Endothelial cell (in vitro differentiated cells): ENCODE data around the gene DPP9. TPM values are rescaled to one million over a fixed set of nuclear protein-coding genes. Genes with fewer than 3 reads are reported as not detected.

Experiments used
- DNase-seq: peaks from one replicate; pipeline ENCODE4 v3.0.0; 2021; ENCODE audit warnings: low spot score
- H3K27ac Mint-ChIP-seq: one replicate; pipeline ENCODE4 v1.8.0; 2021; ENCODE audit warnings: mixed read lengths, inconsistent platforms; ENCODE audit not compliant: unreplicated experiment
- H3K27me3 Mint-ChIP-seq: one replicate; pipeline ENCODE4 v1.8.0; 2021; ENCODE audit warnings: mild to moderate bottlenecking, moderate library complexity, mixed read lengths, inconsistent platforms; ENCODE audit not compliant: unreplicated experiment
- H3K36me3 Mint-ChIP-seq: one replicate; pipeline ENCODE4 v1.8.0; 2021; ENCODE audit warnings: mild to moderate bottlenecking, low read depth, mixed read lengths, inconsistent platforms; ENCODE audit not compliant: unreplicated experiment
- H3K4me1 Mint-ChIP-seq: one replicate; pipeline ENCODE4 v1.8.0; 2021; ENCODE audit warnings: mild to moderate bottlenecking, mixed read lengths, inconsistent platforms; ENCODE audit not compliant: unreplicated experiment
- H3K4me3 Mint-ChIP-seq: one replicate; pipeline ENCODE4 v1.8.0; 2021; ENCODE audit warnings: mild to moderate bottlenecking, mixed read lengths, inconsistent platforms; ENCODE audit not compliant: unreplicated experiment
- H3K9me3 Mint-ChIP-seq: one replicate; pipeline ENCODE4 v1.8.0; 2021; ENCODE audit warnings: mixed read lengths, inconsistent platforms; ENCODE audit not compliant: unreplicated experiment
- CTCF ChIP-seq: fragments of 200-600 bp; sonication (generic); IDR thresholded peaks from one replicate; pipeline ENCODE4 v1.5.0; 2021; ENCODE audit warnings: antibody characterized with exemption; ENCODE audit not compliant: unreplicated experiment
- total RNA-seq: library from RNA; stranded (reverse); fragmentation: NEBNext Ultra II Directional; extraction: Animal tissue kit (Norgen Biotek cat#: 25700); gene quantifications from one replicate; pipeline ENCODE4 v1.2.1, GENCODE V29; 2021; ENCODE audit not compliant: unreplicated experiment

DPP9 gene
- total RNA-seq, 1 donor from 2014 or later: 63.3 TPM

GRCh38 chr19:4693471-4694121, 30.0 kb downstream of the DPP9 start:
- no peaks in the 10 kb centered on the region for H3K4me1 Mint-ChIP-seq
- no peak for DNase-seq
- H3K27me3 Mint-ChIP-seq: peaks cover 11% of the 10 kb centered on the region
- peak overlapping the region; percentile 13 for H3K27ac Mint-ChIP-seq
- peaks cover 41% of the 10 kb centered on the region for H3K36me3 Mint-ChIP-seq
- no peak overlapping the region for H3K4me3 Mint-ChIP-seq
- no peaks in the 10 kb centered on the region for H3K9me3 Mint-ChIP-seq
- no peak for TF ChIP-seq CTCF

- peaks cover 43% of the 10 kb centered on the region for H3K36me3 Mint-ChIP-seq
- H3K27me3 Mint-ChIP-seq: peaks cover 11% of the 10 kb centered on the region
- DNase-seq: no peak
- no peaks in the 10 kb centered on the region for H3K4me1 Mint-ChIP-seq
- no peak overlapping the region for H3K4me3 Mint-ChIP-seq
- no peak overlapping the region for H3K27ac Mint-ChIP-seq
- no peaks in the 10 kb centered on the region for H3K9me3 Mint-ChIP-seq
- no peak for TF ChIP-seq CTCF
Observed at GRCh38 chr19:4693078-4693350, 30.6 kb downstream of the DPP9 start.

- no peaks in the 10 kb centered on the region for H3K4me1 Mint-ChIP-seq
- peak overlapping the region; percentile 48 for H3K27ac Mint-ChIP-seq
- peaks cover 42% of the 10 kb centered on the region for H3K36me3 Mint-ChIP-seq
Observed at GRCh38 chr19:4692251-4693077, 31.2 kb downstream of the DPP9 start.

GRCh38 chr19:4691373-4691772, 32.3 kb downstream of the DPP9 start:
- Mint-ChIP-seq H3K27ac (no peak overlapping the region), H3K4me3 (no peak overlapping the region), H3K36me3 (peaks cover 41% of the 10 kb centered on the region)

More at GRCh38 chr19:4692251-4693077, 31.2 kb downstream of the DPP9 start:
- DNase-seq: no peak
- H3K4me3 Mint-ChIP-seq: no peak overlapping the region
- TF ChIP-seq CTCF: no peak
- peaks cover 11% of the 10 kb centered on the region for H3K27me3 Mint-ChIP-seq
- H3K9me3 Mint-ChIP-seq: no peaks in the 10 kb centered on the region

More at GRCh38 chr19:4691373-4691772, 32.3 kb downstream of the DPP9 start:
- no peaks in the 10 kb centered on the region for H3K9me3 Mint-ChIP-seq
- H3K27me3 Mint-ChIP-seq: peaks cover 11% of the 10 kb centered on the region
- DNase-seq: no peak
- TF ChIP-seq CTCF: no peak
- no peaks in the 10 kb centered on the region for H3K4me1 Mint-ChIP-seq
